Suppressor macrophage treated with lipopolysaccharide for 1 hour (primary cell): Measurements from ENCODE around the gene WASF3.
A peak's percentile ranks its signal among the peaks of the same experiment; 100 is the strongest.
"Not testable (repeated sequence)": the region's sequence is repeated elsewhere in the genome, so short reads cannot be mapped to it uniquely, and the experiment has no call there.

Source experiments
- DNase-seq, 3 donors: peaks; one replicate each; pipeline ENCODE4 v3.0.0-alpha.2; 2020 to 2022

WASF3 gene

GRCh38 chr13:26590951-26591350 is 33.5 kb downstream of the WASF3 start:
- DNase-seq, result no peak

- no peak for DNase-seq
These were observed 34.2 kb downstream of the WASF3 start for GRCh38 chr13:26591672-26592071.

- DNase-seq, result no peak
These were observed 36.2 kb downstream of the WASF3 start for GRCh38 chr13:26593661-26594060.

GRCh38 chr13:26594363-26594762 is 36.9 kb downstream of the WASF3 start:
- no peak for DNase-seq

GRCh38 chr13:26596458-26596857 is 39.0 kb downstream of the WASF3 start:
- no peak for DNase-seq

- no peak for DNase-seq
These were observed 41.9 kb downstream of the WASF3 start for GRCh38 chr13:26599403-26599802.

GRCh38 chr13:26599860-26600259 is 42.4 kb downstream of the WASF3 start:
- no peak for DNase-seq

GRCh38 chr13:26600343-26600742 is 42.9 kb downstream of the WASF3 start:
- DNase-seq, result no peak

- DNase-seq, result peak; percentile 15 to 30 (median 25)
These were observed 44.2 kb downstream of the WASF3 start for GRCh38 chr13:26601669-26602068.

GRCh38 chr13:26602783-26603182 is 45.3 kb downstream of the WASF3 start:
- no peak for DNase-seq

GRCh38 chr13:26604784-26605545 is 47.5 kb downstream of the WASF3 start:
- no peak for DNase-seq

- no peak for DNase-seq
These were observed 48.4 kb downstream of the WASF3 start for GRCh38 chr13:26605845-26606244.

- DNase-seq, result no peak
These were observed 49.1 kb downstream of the WASF3 start for GRCh38 chr13:26606631-26607030.

- DNase-seq, result no peak
These were observed 57.2 kb downstream of the WASF3 start for GRCh38 chr13:26614721-26615120.

GRCh38 chr13:26616126-26616525 is 58.6 kb downstream of the WASF3 start:
- DNase-seq, result no peak

- no peak for DNase-seq
These were observed 61.2 kb downstream of the WASF3 start for GRCh38 chr13:26618726-26619125.

GRCh38 chr13:26619358-26619757 is 61.9 kb downstream of the WASF3 start:
- no peak for DNase-seq

- no peak for DNase-seq
These were observed 64.4 kb downstream of the WASF3 start for GRCh38 chr13:26621731-26622401.

- no peak for DNase-seq
These were observed 65.6 kb downstream of the WASF3 start for GRCh38 chr13:26623125-26623524.

GRCh38 chr13:26624572-26624971 is 67.1 kb downstream of the WASF3 start:
- DNase-seq, result no peak

- DNase-seq, result no peak
These were observed 68.8 kb downstream of the WASF3 start for GRCh38 chr13:26626271-26626670.

GRCh38 chr13:26628706-26629105 is 71.2 kb downstream of the WASF3 start:
- no peak for DNase-seq

- DNase-seq, result no peak
These were observed 71.9 kb downstream of the WASF3 start for GRCh38 chr13:26629260-26629825.

GRCh38 chr13:26635634-26636033 is 78.2 kb downstream of the WASF3 start:
- not testable (repeated sequence) for DNase-seq
